Measurements from ENCODE around the gene VIPR1. TPM values are rescaled to one million over a fixed set of nuclear protein-coding genes. Genes with fewer than 3 reads are reported as not detected.
"Not testable (repeated sequence)": the region's sequence is repeated elsewhere in the genome, so short reads cannot be mapped to it uniquely, and the experiment has no call there.

Gene VIPR1
- total RNA-seq, 1 donor, result 5.6 TPM

DNA sequence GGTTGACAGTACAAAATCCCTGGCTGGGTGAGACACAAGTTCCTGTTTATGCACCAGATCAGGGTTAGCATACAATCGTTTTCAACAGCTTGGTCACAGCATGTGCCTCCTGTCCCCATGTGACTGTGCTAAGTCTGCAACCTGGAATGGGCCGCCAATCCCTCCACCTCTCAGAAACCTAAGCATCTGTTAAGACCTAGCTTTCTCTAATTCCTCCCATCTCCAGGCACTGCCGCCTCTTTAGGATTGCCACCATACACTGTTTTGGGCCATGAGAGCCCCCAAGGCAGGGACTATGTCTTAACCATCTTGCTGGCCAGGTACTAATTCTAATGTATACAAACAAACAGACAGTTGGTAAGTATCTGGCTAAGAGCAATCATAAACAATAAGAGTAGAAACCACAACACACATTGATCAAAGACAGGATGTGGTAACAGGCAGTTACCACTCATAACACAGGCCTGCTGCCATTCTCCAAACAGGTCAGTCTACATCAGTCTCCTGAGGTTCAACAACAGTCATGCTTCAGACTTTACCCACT is 53.7 kb downstream of the VIPR1 start:
- DNase-seq (ENCODE audit: low read depth), result no peak
- TF ChIP-seq CTCF (IDR thresholded peaks at IDR 0.05; ENCODE audit: insufficient read depth, low read length), result no peak

DNA sequence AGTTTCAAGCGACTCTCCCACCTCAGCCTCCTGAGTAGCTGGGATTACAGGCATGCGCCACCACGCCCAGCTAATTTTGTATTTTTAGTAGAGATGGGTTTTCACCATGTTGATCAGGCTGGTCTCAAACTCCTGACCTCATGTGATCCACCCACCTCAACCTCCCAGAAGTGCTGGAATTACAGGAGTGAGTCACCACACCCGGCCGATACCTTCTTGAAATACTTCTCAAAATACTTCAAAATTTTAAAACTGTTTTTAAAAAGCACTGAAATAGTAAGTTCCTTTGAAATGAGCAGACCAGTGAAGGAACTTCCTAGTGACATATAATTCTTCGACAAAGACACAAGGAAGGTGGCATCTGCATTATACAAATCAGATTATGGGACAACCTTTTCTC is 54.4 kb downstream of the VIPR1 start:
- not testable (repeated sequence) for DNase-seq (ENCODE audit: low read depth); H3K4me3 ChIP-seq (ENCODE audit: low read depth, low read length)

More for the DNA sequence above, 53.7 kb downstream of the VIPR1 start:
- H3K4me3 ChIP-seq (ENCODE audit: low read depth, low read length), result no peak overlapping the region

GRCh38 chr3:42557854-42558253 is 55.4 kb downstream of the VIPR1 start:
- no peak for TF ChIP-seq CTCF (IDR thresholded peaks at IDR 0.05; ENCODE audit: insufficient read depth, low read length)
- DNase-seq (ENCODE audit: low read depth), result no peak
- H3K4me3 ChIP-seq (ENCODE audit: low read depth, low read length), result no peak overlapping the region

- H3K4me3 ChIP-seq (ENCODE audit: low read depth, low read length), result no peak overlapping the region
- no peak for DNase-seq (ENCODE audit: low read depth)
- no peak for TF ChIP-seq CTCF (IDR thresholded peaks at IDR 0.05; ENCODE audit: insufficient read depth, low read length)
These were observed 59.8 kb downstream of the VIPR1 start for GRCh38 chr3:42562047-42562907.

- TF ChIP-seq CTCF (IDR thresholded peaks at IDR 0.05; ENCODE audit: insufficient read depth, low read length), result no peak
- DNase-seq (ENCODE audit: low read depth), result no peak
- H3K4me3 ChIP-seq (ENCODE audit: low read depth, low read length), result no peak overlapping the region
These were observed 67.2 kb downstream of the VIPR1 start for GRCh38 chr3:42569593-42570142.

DNA sequence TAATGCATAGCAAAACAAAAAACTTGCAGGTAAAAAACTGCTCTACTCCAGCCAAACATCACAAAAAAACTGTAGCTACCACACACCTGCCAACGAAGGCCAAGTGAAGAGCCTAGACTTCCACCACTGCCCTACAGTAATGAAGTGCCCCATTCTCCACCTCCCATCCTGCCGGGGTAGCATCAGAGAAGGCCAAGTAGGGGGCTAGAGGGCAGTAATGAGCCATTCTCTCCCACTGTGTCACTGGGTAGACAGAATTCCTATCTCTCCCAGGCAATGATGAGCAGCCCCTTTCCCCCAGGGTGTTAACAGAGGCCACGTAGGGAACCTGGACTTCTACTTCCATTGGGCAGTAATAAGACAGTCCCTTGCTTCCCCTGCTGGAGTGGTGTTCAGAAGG is 69.8 kb downstream of the VIPR1 start:
- no peak overlapping the region for H3K4me3 ChIP-seq (ENCODE audit: low read depth, low read length)
- TF ChIP-seq CTCF (IDR thresholded peaks at IDR 0.05; ENCODE audit: insufficient read depth, low read length), result peak; percentile 48
- peak; percentile 24 for DNase-seq (ENCODE audit: low read depth)

DNA sequence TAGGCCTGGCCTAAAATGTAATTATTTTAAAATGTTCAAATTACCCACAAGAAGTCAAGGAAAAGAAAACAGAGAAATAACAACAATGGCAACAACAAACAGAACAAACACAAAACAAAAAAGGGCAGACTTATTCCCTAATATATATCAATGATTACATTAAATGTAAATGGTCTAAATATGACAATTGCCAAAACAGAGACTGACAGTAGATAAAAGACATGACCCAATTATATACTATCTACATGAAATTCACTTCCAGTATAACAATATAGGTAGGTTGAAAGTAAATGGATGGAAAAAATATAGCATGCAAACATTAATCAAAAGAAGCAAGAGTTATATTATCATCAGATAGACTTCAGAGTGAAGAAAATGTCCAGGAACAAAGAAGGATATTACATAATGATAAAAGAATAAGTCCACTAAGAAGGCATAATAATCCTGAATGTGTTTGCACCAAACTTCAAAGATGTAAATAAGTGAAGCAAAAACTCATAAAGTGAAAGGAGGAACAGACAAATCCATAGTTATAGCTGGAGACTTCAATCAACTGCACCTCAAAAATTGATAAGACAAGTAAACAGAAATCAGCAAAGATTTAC is 72.8 kb downstream of the VIPR1 start:
- no peak for TF ChIP-seq CTCF (IDR thresholded peaks at IDR 0.05; ENCODE audit: insufficient read depth, low read length)
- no peak for DNase-seq (ENCODE audit: low read depth)
- H3K4me3 ChIP-seq (ENCODE audit: low read depth, low read length), result no peak overlapping the region
